HG03097 (cell line): Measurements from ENCODE around the gene DUSP14.

Experiments used
- ATAC-seq: cut with Tn5 transposase; IDR thresholded peaks from one replicate; pipeline ENCODE4 v1.9.1; 2021; ENCODE audit not compliant: unreplicated experiment, low FRiP score

Gene DUSP14

DNA sequence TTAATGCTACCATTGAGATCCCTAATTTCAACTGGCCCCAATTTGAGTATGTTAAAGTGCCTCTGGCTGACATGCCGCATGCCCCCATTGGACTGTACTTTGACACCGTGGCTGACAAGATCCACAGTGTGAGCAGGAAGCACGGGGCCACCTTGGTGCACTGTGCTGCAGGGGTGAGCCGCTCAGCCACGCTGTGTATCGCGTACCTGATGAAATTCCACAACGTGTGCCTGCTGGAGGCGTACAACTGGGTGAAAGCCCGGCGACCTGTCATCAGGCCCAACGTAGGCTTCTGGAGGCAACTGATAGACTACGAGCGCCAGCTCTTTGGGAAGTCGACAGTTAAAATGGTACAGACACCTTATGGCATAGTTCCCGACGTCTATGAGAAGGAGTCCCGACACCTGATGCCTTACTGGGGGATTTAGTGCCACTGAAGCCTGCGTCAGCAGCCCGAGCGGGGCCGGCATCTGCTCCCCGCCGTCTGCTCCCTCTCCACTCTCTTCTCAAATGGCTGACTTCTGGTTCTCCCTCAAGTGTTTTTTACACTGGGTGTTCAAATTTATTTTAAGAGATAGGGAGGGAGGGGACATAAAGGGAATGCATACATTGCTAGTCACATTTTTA is 22.9 kb downstream of the DUSP14 start:
- ATAC-seq = no peak

DNA sequence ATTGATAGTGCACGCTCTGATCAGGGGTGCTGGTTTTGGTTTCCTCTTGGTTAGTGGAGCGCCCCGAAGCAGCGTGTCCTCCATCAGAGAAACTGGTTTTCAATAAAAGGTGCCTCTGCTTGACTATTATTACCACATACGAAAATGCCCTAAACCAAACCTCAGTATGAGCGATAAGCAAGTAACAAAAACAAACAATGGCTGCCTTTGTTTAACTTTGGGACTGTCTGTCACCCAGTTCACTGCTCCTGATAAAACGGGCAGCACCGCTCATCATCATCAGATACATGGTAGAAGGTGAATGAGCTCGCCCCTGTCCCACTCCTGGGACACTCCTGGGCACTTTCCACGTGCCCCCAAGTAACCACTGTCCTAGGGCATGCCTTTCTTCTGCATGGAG is 24.0 kb downstream of the DUSP14 start:
- ATAC-seq = no peak

DNA sequence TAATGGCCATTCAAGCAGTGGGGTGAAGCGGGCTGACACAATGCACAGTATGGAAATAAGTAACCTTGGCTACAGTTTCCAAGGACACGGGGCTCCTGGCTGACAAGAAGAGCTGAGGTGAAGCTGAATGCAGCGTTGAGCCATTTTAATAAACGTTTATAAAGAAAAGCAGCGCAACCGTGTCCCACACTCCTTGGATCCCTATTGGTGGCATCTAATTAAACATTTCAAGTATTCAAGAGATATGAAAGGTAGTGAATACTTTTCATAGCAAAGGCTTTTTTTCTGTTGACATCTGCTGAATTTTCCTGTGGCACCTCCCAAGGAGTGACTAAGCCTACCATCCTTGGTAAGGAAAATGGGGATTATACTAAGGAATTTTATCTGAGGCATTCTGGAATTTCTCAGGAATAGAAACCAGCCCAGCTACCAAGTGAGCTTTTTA is 26.5 kb downstream of the DUSP14 start:
- no peak for ATAC-seq

DNA sequence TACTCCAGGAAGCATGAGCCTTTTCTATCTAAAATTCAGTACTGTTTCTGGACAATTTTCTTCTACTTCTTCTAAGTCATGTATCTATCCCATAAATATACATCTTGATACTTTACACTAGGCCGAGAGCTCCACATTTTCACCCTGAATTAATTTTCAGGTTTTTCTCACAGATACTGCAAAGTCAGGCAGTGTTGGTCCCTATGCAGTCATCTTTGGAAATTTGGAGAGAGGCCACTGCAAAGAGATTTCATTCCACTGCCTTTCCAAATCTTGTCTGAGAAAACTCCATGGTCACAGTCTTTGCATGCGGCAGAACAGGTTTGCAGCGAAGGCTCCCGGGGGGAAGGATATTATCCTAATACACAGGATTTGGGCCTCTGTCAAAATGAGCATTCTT is 28.2 kb downstream of the DUSP14 start:
- no peak for ATAC-seq

DNA sequence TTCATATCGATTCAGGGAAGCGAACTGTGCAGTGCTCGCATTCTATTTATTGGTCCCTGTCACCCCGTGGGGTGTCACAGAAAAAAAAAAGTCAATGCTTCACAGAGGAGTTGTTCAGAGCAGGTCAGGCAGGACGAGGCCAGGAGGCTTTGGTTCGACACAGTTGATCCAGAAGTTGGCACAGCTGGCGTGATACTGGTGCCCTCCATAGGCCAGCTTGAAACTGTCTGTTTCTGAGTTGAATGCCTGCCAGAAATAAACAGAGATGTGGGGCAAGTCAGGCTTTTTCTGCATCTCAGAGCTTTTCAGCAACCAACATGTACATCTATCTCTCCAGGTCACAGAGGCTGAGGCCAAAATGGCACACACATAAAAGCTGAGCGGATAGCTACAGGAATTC is 29.1 kb downstream of the DUSP14 start:
- ATAC-seq = no peak

DNA sequence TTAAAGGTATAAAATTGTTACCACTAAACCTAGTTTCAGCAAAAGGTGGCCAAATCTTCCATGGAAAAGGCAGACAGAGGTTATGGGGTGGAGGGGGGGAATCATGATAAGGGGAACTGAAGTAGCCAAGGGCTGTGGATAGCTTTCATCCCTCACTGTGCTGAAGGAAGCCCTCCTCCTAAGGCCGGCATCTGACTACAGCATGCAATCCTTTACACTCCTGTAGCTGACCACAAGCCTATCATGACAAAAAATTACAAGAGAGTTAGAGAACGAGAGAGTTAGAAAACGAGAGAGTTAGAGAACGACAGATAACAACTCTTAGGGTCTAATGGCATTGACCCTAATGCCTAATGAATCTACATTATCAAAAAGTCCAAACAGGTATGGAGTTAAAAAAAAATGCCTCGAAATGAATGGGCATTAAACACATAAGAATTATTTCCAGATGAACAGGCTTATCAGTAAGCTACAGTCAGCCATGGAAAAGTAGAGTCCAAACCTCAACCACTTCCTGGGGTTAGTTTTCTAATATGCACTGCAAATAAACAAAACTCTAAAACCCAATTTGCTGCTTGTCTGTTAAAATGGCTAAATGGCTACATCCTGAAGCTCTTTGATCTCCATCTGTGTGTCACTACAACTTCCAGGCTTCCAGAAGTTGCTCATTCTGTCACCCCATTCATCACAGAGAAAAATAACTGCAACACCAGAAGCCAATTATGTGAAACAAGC is 29.7 kb downstream of the DUSP14 start:
- no peak for ATAC-seq

DNA sequence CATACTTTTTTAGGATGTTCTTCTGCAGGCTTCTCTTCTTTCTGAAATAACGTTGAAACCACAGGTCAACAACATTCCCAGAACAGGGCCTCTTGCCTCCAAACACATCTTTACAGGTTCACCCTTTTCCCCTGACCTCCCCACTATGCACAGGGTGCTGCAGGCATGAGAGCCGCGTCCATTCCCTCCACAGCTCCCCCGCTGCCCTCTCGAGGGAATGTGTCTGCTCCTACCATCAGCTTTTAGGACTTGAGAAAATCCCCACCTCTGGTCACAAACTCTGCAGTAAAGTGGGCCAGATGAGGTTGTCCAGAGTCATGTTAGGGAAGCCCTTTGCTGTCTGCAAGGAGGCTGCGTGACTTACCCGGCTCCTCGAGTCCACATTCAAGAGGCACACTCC is 30.5 kb downstream of the DUSP14 start:
- no peak for ATAC-seq

DNA sequence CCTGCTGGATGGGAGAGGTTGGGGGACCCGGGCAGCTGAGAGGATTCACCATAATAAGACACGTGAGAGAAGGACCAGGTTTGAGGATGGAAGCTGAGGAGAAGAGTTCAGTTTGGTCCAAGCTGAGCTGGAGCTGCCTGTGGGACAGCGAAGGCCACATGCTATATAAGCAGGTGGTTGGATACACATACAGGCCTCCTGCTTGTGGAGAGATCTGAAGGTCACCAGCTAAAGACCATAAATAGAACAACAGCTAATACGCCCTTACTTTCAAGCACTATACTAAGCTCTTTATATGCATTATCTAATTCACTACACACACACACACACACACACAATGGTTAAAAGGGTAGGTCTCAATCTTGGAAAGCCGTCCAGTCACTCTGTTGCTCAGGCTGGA is 32.1 kb downstream of the DUSP14 start:
- no peak for ATAC-seq

DNA sequence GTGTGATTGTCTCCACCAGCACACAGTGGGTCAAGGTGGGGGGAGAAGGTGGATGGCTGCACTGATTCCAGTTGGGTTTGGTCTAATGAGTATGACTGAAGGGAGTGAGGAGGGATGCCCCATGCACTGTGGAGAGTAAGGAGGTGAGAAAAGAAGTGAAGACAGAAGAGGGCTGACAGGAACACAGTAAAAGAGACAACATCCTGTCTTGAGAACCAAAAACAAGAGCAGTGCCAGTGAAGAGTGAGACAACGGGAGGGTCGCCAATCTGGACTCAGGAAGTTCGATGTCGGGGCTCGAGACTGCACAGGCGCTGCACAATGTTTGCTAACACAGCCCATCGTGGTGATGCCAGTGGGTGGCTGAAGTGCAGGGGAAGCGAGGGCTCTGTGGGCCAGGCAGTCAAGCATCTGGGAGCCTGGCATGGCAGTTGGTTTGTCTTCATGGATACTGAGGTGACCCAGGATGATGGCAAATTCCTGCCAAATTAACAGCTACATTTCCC is 34.1 kb downstream of the DUSP14 start:
- no peak for ATAC-seq

DNA sequence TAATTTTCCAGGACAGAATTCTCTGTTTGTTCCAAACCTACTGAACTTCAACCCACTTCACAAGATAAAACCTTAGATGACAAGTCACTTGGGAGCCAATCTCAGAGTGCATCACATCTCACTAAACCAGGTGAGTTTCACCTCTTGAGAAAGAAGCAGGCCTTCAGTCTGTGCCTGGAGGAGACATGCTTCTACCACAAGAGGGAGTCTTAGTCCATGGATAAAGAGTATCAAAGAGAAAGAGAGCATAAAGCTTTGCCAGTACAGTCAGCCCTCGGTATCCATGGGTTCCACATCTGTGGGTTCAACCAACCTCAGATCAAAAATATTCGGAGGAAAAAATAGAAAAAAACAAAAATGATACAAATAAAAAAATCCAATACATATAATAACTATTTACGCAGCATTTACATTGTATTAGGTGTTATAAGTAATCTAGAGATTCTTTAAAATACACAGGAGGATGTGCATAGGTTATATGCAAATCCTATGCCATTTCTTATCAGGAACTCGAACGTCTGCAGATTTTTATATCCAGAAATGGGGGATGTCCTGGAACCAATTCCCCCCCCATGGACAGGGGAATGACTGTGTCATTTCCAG is 37.7 kb downstream of the DUSP14 start:
- no peak for ATAC-seq

DNA sequence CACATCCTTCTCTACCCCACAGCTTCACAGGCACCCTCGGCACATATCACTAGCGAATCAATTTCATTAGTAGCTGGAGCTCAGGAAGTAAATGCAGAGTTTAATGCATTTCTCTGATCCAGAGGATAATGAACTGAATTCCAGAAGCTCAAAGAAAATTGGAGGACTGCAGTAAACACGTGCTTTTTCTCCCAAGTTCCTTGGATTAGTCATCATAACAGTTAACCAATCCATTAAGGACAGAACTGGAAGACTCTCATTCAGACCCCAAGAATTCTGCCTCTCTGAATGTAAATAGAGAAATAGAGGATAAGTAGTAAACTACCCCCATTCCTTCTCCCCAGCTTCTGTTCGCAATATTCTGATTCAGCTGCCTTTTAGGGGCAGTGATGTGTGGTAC is 40.7 kb downstream of the DUSP14 start:
- no peak for ATAC-seq

DNA sequence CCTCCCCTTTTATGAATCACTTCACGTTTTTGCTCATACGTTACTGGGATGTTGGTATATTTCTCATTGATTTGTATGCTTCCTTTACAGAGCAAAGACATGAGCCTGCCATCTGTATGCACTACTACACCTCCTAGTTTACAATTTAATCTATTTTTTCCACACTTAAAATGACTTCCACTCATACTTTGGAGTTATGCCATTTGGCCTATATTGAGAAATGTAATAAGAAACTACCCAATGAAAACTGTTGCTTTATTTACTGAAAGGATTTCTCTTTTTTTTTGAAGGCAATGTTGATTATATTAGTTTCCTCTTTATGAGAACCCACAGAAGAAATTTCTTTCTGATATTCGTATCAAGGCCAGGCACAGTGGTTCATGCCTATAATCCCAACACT is 43.1 kb downstream of the DUSP14 start:
- ATAC-seq = no peak

DNA sequence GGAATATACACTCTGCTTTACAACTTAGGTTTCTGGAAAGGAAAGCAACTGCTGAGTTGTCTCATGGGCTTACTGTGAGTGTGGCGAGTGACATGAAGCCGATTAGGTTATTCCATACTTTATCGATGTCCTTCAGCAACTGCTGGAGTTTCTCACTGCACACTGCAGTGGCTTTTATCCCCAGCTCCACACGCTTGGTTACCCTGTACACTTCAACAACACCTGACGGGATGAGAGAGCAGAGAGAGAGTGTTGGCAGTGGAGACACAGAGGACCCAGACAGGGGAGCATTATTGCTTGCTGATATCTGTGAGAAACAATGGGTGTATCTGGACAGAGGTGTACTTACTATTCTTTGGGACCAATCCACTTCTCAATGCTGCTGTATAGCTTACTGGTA is 46.2 kb downstream of the DUSP14 start:
- ATAC-seq = no peak

DNA sequence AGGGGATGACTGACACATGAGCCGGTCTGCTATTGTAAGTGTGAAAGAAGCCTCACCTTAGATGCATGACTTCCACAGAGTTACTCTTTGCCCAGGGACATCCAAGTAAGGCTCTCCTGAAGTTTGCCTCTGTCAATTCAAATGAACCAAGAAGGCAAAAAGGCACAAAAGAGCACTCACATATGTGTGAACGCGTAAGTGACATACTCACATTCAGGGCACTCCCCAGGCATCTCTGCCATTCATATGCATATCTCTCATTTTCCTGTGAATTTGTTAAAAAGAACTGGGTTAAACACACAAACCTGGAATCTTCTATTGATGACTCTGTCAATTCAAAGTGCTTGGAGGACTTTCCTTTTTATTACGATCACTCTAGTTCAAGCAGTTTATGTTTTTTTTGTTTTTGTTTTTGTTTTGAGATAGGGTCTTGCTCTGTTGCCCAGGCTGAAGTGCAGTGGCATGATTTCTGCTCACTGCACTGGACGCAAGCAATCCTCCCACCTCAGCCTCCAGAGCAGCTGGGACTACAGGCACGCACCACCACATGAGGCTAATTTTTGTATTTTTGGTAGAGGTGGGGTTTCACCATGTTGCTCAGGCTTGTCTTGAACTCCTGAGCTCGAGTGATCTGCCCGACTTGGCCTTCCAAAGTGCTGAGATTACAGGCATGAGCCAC is 49.4 kb downstream of the DUSP14 start:
- ATAC-seq = no peak

DNA sequence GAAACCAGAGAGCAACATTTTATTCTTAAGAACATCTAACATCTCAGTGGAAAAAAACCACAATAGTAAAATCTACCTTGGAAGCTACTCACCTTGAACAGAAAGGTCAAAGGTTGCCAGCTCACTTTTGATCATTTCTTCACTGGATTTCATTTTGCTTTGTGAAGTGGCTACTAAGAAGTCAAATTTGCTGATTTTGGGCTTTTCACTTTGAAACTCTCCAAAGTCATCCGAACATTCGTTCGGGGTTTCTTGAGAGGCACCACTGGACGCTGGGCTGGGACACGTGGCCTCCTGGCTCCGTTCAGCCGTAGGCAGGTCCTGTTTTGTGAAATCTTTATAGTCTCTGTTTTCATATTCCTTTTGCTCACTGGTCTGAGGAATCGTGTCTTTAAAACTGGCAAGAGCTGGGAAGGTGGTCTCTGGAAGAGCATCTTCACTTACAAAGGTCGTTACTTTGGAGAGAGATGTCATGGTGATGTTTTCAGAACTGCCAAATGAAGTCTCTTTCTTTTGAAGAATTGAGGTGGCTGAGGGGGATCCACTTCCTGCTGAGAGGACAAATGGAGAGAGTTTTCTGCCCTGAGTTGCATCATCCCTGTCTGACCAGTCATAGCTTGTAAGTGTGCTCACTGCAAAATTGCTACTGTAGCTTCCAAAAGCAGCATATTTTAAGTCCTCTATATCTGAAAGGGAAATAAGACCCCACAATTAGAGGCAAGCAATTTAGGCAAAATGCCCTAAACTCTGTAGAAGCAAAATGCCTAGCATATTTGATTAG is 52.4 kb downstream of the DUSP14 start:
- ATAC-seq = no peak

DNA sequence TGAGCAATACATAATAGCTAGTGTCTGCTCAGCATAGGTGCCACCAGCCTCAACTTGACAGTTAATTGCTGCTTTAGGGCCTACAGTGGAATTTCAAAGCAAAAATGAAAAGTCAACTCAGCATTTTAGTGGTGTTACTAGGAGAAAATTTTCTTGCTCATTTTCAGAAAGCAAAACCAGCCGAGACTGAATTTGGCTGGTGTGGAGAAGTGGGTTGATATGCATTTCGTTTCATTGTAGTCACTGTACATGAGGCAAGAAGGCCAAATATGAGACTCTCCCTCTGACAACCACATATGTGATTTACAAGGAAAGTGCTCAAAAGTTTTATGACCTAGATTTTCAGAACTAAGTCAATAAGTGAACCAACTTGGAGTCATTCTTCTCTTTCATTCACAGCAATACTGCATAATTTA is 54.0 kb downstream of the DUSP14 start:
- ATAC-seq = no peak

DNA sequence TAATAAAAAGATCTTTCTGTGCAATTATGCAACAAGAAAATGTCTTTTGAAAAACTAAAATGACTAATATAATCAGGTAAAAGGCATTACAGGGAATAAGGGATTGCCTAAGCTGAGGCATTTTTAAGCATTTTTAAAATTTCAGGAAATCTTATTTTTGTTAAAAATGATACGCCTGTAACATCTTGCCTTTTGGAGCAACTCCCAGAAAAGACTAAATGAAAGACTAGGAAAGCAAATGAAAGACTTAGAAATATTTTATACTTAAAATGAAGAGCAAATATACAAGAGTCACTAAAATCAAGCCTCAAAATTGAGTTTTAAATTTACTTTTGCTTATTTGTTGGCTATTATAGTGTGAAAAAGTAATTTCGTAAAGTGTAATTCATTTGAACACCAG is 55.8 kb downstream of the DUSP14 start:
- no peak for ATAC-seq

DNA sequence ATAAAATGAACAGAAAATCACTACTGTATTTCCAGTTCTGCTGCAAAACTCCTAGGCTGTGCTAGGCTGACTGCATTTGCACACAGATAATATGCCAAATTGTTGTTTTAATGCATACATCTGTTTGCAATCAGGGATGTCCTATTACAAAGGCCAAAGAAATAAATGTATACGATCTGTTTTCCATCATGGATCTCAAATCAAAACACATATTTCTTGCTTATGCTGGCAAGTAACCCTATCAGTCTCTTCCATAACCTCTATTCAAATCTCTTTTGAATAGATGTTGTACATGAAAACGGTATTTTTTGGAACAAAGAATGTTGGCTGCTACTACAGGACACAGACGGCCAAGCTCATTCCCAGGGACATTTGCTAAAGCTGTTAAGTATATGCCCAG is 56.6 kb downstream of the DUSP14 start:
- ATAC-seq = no peak

DNA sequence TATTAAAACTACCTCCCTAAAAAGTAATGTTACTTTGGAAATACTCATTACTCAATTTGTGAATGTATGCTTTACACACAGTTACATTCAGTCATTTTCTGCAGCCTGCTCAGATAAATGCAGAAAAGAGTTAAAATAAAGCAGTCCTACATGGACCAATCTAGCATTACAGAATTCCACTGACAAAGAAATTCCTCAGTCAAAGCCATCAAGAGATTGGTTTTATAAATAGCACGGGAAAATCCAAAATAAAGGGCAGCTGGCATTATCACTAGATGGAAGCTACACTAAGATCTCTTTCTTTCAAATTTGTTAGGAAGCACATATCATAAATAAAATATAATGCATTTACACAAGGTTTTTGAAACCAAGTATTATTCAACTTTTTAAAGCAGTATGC is 58.3 kb downstream of the DUSP14 start:
- no peak for ATAC-seq

DNA sequence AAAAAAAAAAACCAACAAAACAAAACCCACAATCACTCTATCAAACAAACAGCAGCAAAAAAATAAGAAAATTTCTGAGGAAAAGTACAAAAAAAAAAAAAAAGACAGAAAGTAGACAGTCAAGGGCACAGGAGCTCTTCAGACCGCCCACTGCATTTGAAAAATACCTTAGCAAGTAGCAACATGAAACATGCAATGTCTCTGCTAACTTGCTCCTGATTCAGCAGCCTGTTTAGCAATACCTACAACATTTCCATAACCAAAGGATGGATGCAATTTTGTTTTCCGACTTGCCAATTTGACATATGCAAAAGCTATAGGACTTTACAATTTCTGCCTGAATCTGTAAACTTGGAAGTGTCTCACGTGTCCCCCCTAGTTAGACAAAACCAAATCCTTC is 62.1 kb downstream of the DUSP14 start:
- no peak for ATAC-seq
